Stimulated activated CD4-positive, alpha-beta T cell treated with anti-CD3 and anti-CD28 coated beads, Interleukin-4, amount 100 ng/mL, for 1 hour (primary cell): ENCODE data around the gene PTGER1.

Source experiments
- DNase-seq: peaks from one replicate; pipeline ENCODE4 v3.0.0-alpha.2; 2020

Gene PTGER1

DNA sequence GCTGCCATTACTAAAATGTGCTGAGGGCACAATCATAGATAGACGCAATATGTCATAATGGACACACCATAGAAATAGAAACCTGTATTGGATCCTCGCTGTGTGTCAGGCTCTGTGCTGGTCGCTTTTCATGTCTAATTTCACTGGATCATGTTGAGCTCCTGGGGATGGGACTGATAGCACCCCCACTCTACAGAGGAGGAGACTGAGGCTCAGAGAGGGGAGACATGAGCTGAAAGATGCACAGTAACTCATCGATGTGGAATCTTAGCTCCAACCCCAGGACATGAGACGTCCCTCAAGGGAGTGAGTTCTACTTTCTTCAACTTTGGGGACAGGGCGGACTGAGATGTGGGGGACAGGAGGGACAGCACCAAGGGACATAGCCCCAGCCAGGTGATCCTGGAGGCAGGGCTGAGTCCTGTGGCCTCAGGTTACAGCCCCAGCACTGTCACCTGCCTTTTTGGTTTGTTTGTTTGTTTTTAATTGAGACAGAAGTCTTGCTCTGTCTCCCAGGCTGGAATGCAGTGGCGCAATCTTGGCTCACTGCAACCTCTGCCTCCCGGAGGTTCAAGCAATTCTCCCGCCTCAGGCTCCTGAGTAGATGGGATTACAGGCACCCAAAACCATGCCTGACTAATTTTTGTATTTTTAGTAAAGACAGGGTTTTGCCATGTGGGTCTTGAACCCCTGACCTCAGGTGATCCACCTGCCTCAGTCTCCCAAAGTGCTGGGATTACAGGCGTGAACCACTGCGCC, 27.4 kb upstream of the PTGER1 start:
- no peak for DNase-seq

DNA sequence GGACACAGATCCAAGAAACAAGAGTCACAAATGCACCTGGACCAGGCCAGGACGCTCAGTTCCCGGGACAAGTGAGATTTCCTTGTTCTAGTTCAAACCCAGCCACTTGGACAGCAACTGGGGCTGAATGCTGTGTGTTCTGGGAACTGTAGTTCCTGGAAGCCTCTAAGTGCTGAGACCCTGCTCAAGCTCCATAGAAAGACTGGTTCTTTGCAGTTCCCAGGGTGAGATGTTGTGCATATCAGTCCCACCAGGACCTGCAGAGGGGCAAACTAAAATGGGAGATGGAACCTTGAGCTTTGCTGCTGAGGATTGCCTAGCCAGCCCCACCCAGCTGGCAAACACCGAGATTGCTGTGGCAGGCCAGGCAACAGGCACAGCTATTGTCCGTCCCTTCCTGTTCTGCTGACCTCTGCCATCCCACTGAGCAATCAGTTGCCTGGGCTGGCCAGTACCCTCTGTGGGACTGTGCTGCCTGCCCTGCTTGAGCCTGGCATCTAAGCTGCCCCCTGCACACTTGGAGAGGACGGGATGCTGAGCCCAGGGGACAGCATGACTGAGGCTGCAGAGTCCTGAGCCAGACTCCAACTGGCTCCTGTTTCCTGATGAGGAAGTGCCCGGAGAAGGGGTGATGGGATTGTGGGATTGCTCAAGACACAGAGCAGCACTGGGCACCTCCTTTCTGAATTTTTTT, 22.2 kb upstream of the PTGER1 start:
- no peak for DNase-seq

DNA sequence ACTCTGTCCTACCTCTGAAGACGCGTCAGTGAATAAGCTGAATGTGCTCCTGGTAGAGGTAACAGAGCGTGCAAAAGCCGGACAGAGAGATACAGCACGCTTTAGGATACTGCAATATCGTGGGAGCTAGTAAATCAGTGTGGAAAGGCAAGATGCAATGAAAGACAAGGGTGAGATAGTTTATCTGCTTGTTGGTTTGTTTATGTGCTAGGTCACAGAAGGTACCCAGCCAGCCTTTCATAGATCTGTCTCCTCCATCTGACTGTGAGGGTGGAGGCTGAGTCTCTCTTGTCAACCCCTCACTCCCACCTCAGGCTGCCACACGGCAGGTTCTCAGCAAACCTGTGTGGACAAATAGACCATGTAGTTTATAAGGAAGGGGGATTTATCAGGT, 21.7 kb upstream of the PTGER1 start:
- no peak for DNase-seq

DNA sequence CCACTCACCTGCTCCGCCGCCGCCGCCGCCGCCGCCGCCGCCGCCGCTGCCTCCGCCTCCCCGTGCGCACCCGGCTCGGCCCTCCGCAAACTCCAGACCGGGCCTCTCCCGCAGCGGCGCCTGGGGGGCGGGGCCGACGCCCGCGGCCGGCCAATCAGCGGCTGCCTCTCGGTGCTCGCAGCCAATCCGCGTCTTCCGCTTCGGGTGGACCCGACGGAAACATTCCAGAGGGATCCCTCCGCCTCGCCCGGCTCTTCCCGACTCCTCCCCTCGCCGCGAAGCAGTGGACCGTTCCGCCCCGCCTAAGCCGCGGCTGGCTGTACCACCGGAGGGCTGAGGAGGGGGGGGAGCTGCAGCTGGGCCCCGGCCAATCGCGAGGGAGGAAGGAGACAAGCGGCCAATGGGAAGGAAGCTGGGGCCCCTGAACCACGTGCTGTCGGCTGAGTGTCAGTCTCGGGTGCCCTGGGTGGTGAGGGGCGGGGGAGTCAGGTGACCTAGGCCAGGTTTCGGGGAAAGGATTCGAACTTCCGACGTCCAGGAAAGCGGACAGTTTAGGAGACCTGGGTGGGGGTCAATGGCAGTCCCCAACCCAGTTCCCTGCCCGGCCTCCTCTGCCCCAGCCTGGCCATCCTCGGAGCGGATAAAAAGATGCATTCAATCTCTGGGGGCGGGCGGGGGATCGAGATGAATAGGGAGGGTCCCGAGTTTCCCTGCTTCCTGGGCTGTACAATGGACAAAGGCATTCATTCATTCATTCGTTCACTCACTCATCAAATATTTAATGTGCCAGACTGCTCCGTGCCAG, 21.1 kb upstream of the PTGER1 start, which contains the start of gene GIPC1:
Gene GIPC1 (minus strand): TSS at position 99 of the 805 bp plus-strand sequence. CDS start 13,151 bp downstream, outside the sequence.
- DNase-seq, result peak; percentile 85

- DNase-seq, result no peak
These were observed 20.5 kb upstream of the PTGER1 start for GRCh38 chr19:14495672-14496028.

GRCh38 chr19:14494910-14495671, 19.9 kb upstream of the PTGER1 start:
- no peak for DNase-seq

- DNase-seq, result no peak
These were observed 19.3 kb upstream of the PTGER1 start for GRCh38 chr19:14494411-14494810.

DNA sequence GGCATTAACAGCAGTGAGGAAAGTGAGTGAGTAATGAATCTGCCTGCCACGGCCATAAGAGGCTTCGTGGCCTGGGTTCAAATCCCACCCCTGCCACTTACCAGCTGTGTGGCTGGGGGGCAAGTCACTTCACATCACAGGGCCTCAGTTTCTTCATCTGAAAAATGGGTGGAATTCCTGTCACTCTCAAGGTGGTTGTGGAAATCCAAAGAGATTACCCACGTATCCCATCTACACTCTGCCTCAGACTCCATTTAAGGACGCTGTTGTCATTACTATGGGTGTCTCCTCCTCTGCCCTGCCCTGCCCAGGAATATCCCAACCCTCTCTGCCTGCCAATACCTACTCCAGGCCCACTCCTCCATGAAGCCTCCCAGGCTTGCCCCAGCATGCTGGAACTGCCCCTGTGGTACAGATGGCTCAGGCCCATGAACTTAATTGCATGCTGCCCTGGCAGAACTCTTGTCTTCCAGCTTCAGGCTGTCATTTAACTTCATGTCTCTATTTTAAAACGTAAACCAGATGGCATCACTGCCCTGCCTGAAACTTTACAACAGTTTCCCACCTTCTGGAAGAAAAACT, 17.7 kb upstream of the PTGER1 start:
- DNase-seq, result no peak

- no peak for DNase-seq
These were observed 12.4 kb upstream of the PTGER1 start for GRCh38 chr19:14487370-14488125.

- DNase-seq, result no peak
These were observed 7.2 kb upstream of the PTGER1 start for GRCh38 chr19:14482172-14482941.

- no peak for DNase-seq
These were observed 5.5 kb upstream of the PTGER1 start for GRCh38 chr19:14480700-14481079.

DNA sequence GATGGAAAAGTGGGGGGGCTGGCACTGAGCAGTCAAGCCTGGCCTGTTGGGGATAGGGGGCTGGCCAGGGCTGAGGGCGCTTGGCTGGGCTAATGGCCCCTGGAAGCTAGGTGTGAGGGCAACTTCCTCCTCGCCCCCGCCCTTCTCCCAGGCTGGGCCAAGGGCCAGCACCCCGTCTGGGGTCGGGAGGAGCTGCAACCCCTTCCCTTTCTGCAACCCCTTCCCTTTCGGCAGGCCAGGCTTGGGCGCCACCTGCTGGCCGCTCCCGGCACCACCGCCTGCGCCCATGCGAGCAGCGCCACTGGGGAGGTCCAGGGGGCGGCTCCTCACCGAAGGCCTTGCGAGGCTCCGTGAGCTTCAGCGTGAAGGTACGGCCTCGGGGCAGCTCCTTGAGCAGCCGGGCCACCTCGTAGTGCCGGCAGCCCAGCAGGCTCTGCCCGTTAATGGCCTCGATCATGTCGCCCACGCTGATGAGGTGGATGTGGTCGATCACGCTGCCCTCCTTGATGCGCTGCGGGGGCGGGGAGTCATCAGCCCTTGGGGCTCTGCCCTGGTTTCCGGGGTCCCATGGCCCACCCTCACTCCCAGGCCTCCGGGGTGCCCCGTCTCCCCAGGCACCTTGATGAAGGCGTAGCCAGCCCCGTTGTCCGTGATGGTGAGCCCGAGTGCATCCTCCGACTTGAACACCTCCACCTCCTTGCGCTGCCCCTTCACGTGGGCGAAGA, 5.0 kb upstream of the PTGER1 start:
- DNase-seq, result peak; percentile 71

DNA sequence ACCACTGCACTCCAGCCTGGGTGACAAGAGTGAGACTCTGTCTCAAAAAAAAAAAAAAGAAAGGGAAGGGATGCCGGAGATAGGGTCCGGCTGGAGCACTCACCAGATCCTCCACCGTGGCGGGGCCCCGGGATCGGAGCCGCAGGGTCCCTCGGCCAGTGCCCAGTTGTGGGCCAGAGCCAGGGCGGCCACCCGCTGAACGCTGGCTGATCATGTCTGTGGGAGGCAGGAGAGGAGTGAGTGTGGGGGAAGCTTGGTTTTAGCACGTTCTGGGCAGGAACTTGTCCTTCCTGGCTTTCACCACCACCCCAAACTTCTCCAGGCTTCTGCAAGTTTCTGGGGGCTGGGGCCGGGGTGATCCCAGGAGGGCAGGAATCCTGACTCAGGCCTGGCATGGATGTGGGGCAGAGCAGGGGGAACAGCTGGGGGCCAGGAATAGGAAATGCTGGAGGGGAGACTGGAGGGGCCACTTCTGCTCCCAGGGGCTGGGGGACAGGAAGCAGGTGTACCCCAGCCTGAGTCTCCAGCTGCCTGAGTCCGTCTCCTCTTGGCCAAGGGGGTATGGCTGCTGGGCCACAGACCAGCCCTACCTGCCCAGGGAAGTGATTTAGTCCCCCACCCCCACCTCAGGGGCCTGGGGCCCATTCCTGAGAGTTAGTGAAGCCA, 4.3 kb upstream of the PTGER1 start:
- DNase-seq, result no peak

DNA sequence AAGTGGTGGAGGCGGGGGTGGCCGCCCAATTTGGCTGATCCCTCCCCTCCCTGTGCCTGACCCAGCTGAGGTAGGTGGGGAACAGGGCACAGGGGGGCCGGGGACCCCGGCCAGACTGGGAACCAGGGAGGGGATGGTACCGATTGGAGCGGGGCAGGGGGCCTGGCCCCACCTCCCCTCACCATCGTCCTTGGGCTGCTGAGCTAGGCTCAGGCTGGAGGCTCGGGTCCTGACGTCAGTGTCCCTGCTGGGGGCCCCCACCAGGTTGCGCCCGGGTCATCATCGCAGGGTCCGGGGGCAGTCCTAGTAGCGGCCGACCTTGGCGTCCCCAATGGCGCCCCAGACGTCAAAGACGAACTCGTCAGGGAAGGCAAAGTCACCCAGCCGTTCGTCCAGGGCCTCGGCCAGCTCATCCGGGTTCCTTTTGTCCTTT, 3.0 kb upstream of the PTGER1 start:
- no peak for DNase-seq

- DNase-seq, result no peak
These were observed 2.4 kb upstream of the PTGER1 start for GRCh38 chr19:14477418-14478112.

- DNase-seq, result no peak
These were observed 1.7 kb upstream of the PTGER1 start for GRCh38 chr19:14476673-14477401.

DNA sequence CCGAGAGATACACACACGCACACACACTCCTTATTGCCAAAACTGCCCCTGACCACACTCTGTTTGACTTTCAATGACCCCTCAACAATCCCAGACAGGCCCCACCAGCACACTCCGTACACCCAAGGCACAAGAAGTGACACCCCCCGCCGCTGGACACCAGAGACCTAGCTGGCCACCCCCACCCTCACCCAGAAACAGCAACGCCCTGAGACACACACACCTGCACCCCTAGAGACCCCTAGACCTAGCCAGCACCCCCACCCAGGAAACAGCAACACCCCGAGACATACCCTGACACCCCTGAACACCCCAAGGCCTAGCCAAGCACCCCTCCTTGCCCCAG, 1.1 kb upstream of the PTGER1 start:
- no peak for DNase-seq

GRCh38 chr19:14474827-14475226, 327 bp downstream of the PTGER1 start:
- DNase-seq, result no peak
